ENCODE data around the gene ABHD2. TPM values are rescaled to one million over a fixed set of nuclear protein-coding genes. Genes with fewer than 3 reads are reported as not detected.

ABHD2 gene
- polyA plus RNA-seq, 1 experiment, result 51.5 TPM

DNA sequence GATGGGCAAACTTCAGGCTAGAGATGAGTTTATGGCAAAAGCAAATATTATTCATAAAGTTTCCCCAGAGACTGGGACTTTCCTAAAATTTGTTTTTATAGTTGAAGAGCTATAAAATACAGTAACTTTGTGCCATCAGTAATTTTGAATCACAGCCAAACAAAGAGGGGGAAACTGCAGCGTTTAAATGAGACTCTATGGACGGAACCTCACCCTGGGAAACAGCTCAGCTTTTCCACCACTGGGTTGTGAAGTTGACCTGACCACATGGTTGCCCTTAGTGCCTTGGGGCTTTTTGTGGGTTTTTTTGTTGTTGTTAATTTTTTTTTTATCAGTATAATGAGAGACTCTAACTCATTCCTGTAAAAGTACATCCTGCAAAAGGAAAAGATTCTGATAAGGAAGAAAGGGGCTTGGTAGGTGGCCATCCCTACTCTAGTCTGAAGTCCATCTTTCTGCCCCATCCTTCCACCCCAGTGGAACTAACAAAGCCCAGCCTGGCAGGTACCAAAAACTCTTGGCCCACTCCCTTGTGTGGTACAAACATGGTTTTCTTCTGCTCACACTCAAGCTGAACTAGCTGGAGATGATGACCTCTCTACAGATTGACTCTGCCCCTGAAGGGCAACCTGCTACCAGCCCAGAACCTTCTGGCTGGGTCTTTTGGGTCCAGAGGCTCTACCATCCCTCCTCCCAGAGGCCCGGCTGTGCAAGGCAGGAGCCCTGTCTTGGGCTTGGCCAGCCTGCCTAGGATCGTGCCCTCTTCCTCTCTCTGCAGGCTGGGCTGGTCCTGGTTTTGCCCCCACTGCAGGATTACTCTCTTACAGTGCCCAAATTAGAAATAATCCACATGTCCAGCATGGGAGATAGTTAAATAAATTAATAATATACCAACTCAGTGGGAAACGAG lies 92.0 kb downstream of the ABHD2 start:
- TF ChIP-seq, protein P1, sequence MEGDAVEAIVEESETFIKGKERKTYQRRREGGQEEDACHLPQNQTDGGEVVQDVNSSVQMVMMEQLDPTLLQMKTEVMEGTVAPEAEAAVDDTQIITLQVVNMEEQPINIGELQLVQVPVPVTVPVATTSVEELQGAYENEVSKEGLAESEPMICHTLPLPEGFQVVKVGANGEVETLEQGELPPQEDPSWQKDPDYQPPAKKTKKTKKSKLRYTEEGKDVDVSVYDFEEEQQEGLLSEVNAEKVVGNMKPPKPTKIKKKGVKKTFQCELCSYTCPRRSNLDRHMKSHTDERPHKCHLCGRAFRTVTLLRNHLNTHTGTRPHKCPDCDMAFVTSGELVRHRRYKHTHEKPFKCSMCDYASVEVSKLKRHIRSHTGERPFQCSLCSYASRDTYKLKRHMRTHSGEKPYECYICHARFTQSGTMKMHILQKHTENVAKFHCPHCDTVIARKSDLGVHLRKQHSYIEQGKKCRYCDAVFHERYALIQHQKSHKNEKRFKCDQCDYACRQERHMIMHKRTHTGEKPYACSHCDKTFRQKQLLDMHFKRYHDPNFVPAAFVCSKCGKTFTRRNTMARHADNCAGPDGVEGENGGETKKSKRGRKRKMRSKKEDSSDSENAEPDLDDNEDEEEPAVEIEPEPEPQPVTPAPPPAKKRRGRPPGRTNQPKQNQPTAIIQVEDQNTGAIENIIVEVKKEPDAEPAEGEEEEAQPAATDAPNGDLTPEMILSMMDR (IDR thresholded peaks at IDR 0.05; ENCODE audit: low read depth, low read length), result no peak
- H3K4me3 ChIP-seq (ENCODE audit: low read depth, low read length), result no peak overlapping the region
- no peak overlapping the region for H3K27ac ChIP-seq (ENCODE audit: low read depth, low read length)
- CTCF ChIA-PET, result interaction anchor here (1.0 to 4.7 kb wide), 4 partner anchors 31 to 276 kb away, joined by 3 to 222 read pairs (median 8); no protein-coding TSS in a partner anchor
- H3K27me3 ChIP-seq (ENCODE audit: control insufficient read depth, insufficient read depth, low read length), result no peaks in the 10 kb centered on the region
- POLR2A ChIA-PET, result interaction anchor here (1.1 kb wide), 1 partner anchor 18 kb away, joined by 3 read pairs; no protein-coding TSS in a partner anchor
- no peaks in the 10 kb centered on the region for H3K9me3 ChIP-seq (ENCODE audit: control insufficient read depth, insufficient read depth, low read length)
- no peak for DNase-seq (ENCODE audit: low read depth, low spot score)

DNA sequence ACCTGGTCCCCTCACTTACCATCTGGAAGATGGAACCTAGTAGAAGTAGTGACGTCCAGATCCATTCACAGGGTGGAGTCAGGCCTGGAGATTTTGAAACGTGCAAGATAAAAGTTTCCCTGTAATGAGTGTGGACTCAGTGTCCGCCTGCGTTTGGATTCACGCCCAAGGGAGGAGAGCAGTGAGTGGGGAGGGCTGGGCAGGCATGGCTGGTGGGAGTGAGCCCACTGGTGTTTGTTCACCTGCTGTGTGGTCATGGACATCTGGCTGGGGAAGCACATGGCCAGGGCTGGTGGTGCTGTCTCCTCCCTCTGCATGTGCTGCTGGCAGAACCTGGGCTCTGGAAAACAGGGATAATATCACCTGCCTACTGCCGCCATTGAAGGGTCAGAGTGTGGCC lies 96.1 kb downstream of the ABHD2 start:
- H3K27ac ChIP-seq (ENCODE audit: low read depth, low read length), result no peak overlapping the region
- no peak for DNase-seq (ENCODE audit: low read depth, low spot score)
- ChIA-PET CTCF (interaction anchor here (0.8 to 1.0 kb wide), 3 partner anchors 11 to 286 kb away, joined by 3 to 12 read pairs (median 3); no protein-coding TSS in a partner anchor), POLR2A (no interaction called here)
- no peak overlapping the region for H3K4me3 ChIP-seq (ENCODE audit: low read depth, low read length)
- no peaks in the 10 kb centered on the region for H3K27me3 ChIP-seq (ENCODE audit: control insufficient read depth, insufficient read depth, low read length)
- TF ChIP-seq, protein P1 (IDR thresholded peaks at IDR 0.05; ENCODE audit: low read depth, low read length), result no peak
- no peaks in the 10 kb centered on the region for H3K9me3 ChIP-seq (ENCODE audit: control insufficient read depth, insufficient read depth, low read length)

DNA sequence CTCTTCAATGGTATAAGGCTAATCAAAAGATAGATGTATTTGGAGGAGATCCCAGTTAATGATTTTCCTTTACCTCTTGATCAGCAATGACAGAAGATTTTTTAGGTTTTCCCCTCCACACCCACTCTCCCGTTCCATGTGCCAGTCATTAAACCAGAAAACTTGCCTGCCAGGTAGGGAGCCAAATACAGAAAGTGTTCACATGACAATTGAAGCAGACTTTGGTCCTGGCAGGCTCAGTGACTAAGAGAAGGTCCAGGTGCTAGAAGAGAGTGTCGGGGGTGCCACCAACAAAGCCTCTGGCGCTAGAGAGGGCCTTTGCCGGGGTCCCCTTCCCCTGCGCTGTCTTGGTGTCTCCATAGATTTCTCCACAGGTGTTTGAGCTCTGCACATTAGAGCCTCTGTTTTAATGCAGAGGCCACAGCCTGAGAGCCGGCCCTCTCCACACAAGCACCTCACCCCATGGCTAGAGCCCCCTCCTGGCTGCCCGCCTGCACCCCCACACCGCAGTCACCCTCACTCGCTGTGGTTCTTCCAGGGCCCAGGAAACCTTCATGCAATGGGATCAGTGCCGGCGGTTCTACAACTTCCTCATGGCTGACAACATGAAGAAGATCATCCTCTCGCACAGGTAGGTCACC lies 96.8 kb downstream of the ABHD2 start:
- no peak overlapping the region for H3K4me3 ChIP-seq (ENCODE audit: low read depth, low read length)
- no peak for DNase-seq (ENCODE audit: low read depth, low spot score)
- no peaks in the 10 kb centered on the region for H3K27me3 ChIP-seq (ENCODE audit: control insufficient read depth, insufficient read depth, low read length)
- H3K27ac ChIP-seq (ENCODE audit: low read depth, low read length), result no peak overlapping the region
- no peaks in the 10 kb centered on the region for H3K9me3 ChIP-seq (ENCODE audit: control insufficient read depth, insufficient read depth, low read length)
- ChIA-PET POLR2A (no interaction called here), CTCF (interaction anchor here (1.4 kb wide), 1 partner anchor 22 kb away, joined by 5 read pairs; no protein-coding TSS in a partner anchor)
- TF ChIP-seq, protein P1 (IDR thresholded peaks at IDR 0.05; ENCODE audit: low read depth, low read length), result no peak

DNA sequence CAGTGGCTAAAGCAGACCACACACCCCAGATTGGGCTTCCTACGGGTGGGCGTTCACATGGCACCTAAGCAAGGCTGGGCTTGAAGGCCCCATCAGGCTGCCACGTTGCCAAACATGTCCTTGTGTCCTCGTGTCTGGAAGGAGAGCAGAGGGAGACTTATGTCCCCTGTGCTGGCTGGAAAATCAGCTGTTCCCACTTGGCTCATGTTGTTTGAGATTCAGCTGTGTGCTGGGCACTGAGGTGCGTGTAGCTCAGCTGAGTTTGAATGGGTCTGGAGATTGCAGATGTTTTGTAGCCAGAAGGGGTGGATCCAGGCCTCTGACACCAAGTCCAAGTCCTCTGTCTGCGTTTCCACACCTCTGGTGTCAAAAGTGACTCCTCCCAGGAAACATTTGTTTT lies 98.5 kb downstream of the ABHD2 start:
- Histone ChIP-seq H3K9me3 (ENCODE audit: control insufficient read depth, insufficient read depth, low read length) (no peaks in the 10 kb centered on the region), H3K27me3 (ENCODE audit: control insufficient read depth, insufficient read depth, low read length) (no peaks in the 10 kb centered on the region), H3K27ac (ENCODE audit: low read depth, low read length) (no peak overlapping the region), H3K4me3 (ENCODE audit: low read depth, low read length) (no peak overlapping the region)
- ChIA-PET CTCF (interaction anchor here (2.1 to 2.7 kb wide), 3 partner anchors 9 to 129 kb away, joined by 9 to 20 read pairs (median 14); no protein-coding TSS in a partner anchor), POLR2A (no interaction called here)
- no peak for DNase-seq (ENCODE audit: low read depth, low spot score)
- TF ChIP-seq, protein P1 (IDR thresholded peaks at IDR 0.05; ENCODE audit: low read depth, low read length), result no peak
